ENCODE results near the gene PHLDA3. TPM values are rescaled to one million over a fixed set of nuclear protein-coding genes. Genes with fewer than 3 reads are reported as not detected.

PHLDA3 gene
- total RNA-seq, 3 donors from 2014 or later (not counting 1 experiment from before 2014, with no cell fraction given) = 0.63 to 1.7 (median 1.1) TPM

GRCh38 chr1:201503397-201504176 is 34.6 kb upstream of the PHLDA3 start:
- ATAC-seq (no peak), DNase-seq (no peak)
- Histone ChIP-seq H3K36me3 (ENCODE audit: control insufficient read depth, insufficient read depth, low read length) (no peaks in the 10 kb centered on the region), H3K27me3 (ENCODE audit: control insufficient read depth, insufficient read depth, low read length) (no peaks in the 10 kb centered on the region), H3K9me3 (ENCODE audit: control insufficient read depth, insufficient read depth, low read length) (no peaks in the 10 kb centered on the region), H3K4me1 (ENCODE audit: control insufficient read depth, insufficient read depth, low read length) (peaks cover 26% of the 10 kb centered on the region), H3K27ac (ENCODE audit: low read length) (no peak overlapping the region), H3K4me3 (ENCODE audit: low read length) (no peak overlapping the region)
- intact Hi-C loops (cut with micrococcal nuclease) = no loop called here
- Mint-ChIP-seq H3K27me3 (ENCODE audit: low read depth in 2 of 2) (no peaks in the 10 kb centered on the region), H3K27ac (no peak overlapping the region), H3K9me3 (no peaks in the 10 kb centered on the region), H3K4me1 (peaks cover 17 to 31% of the 10 kb centered on the region in 2 donors), H3K36me3 (no peaks in the 10 kb centered on the region), H3K4me3 (no peak overlapping the region)
- 87% methylated on average over 13 of the region's 13 CpGs for WGBS (ENCODE audit: insufficient coverage)
- TF ChIP-seq, protein P1, sequence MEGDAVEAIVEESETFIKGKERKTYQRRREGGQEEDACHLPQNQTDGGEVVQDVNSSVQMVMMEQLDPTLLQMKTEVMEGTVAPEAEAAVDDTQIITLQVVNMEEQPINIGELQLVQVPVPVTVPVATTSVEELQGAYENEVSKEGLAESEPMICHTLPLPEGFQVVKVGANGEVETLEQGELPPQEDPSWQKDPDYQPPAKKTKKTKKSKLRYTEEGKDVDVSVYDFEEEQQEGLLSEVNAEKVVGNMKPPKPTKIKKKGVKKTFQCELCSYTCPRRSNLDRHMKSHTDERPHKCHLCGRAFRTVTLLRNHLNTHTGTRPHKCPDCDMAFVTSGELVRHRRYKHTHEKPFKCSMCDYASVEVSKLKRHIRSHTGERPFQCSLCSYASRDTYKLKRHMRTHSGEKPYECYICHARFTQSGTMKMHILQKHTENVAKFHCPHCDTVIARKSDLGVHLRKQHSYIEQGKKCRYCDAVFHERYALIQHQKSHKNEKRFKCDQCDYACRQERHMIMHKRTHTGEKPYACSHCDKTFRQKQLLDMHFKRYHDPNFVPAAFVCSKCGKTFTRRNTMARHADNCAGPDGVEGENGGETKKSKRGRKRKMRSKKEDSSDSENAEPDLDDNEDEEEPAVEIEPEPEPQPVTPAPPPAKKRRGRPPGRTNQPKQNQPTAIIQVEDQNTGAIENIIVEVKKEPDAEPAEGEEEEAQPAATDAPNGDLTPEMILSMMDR (IDR thresholded peaks at IDR 0.05) = no peak

DNA sequence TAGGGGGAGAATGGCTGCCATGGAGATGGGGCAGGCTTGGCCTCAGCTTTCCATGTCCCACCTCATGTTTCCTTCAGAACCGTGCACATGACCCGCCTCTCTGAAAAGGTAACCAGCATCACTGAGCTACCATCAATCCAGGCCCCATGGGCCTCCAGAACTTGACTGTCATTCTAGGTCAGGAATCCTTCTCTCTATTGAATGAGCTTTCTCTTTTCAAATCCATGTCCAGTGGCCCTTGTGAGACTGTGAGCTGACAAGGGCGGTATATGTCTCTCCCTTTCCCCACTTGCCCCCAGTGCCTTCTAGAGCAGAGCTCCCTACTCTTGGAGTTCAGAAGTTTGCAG is 33.5 kb upstream of the PHLDA3 start:
- Mint-ChIP-seq H3K9me3 (no peaks in the 10 kb centered on the region), H3K4me1 (peaks cover 17 to 30% of the 10 kb centered on the region in 2 donors), H3K27ac (no peak overlapping the region), H3K36me3 (no peaks in the 10 kb centered on the region), H3K4me3 (no peak overlapping the region), H3K27me3 (ENCODE audit: low read depth in 2 of 2) (no peaks in the 10 kb centered on the region)
- Histone ChIP-seq H3K4me3 (ENCODE audit: low read length) (no peak overlapping the region), H3K27me3 (ENCODE audit: control insufficient read depth, insufficient read depth, low read length) (no peaks in the 10 kb centered on the region), H3K27ac (ENCODE audit: low read length) (no peak overlapping the region), H3K9me3 (ENCODE audit: control insufficient read depth, insufficient read depth, low read length) (no peaks in the 10 kb centered on the region), H3K36me3 (ENCODE audit: control insufficient read depth, insufficient read depth, low read length) (no peaks in the 10 kb centered on the region), H3K4me1 (ENCODE audit: control insufficient read depth, insufficient read depth, low read length) (peaks cover 20% of the 10 kb centered on the region)
- DNase-seq = no peak
- WGBS (ENCODE audit: insufficient coverage) = 93% methylated on average over 3 of the region's 3 CpGs
- intact Hi-C loops (cut with micrococcal nuclease) = no loop called here
- ATAC-seq = no peak
- TF ChIP-seq, protein P1 (IDR thresholded peaks at IDR 0.05) = no peak

DNA sequence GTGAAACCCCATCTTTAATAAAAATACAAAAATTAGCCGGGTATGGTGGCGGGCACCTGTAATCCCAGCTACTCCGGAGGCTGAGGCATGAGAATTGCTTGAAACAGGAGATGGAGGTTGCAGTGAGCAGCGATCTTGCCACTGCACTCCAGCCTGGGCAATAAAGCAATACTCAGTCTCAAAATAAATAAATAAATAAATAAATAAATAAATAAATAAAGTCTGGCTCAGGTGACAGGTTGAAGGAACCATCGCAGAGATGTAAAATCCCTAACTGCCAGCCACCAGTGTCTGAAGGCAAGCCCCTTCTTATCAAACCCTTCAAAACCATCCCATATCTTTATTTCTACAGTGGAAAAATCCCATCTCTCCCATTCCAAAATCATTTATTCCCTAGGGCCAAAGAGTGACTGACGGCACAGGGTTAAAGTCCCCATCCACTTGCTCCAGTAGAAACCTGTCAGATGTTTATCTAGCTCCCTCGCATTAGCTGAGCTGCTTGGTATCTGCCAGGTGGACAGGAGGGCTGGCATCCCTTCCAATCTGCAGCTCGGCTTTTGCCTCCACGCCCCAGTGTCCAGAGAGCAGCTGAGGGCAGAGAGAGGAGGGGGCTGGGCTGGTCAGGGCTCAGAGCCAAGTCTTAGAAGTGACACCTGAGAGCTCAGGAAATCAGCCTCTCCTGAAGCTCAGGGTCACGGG is 33.0 kb upstream of the PHLDA3 start:
- H3K4me3 ChIP-seq (ENCODE audit: low read length) = no peak overlapping the region
- no peaks in the 10 kb centered on the region for H3K27me3 Mint-ChIP-seq (ENCODE audit: low read depth in 2 of 2)
- intact Hi-C loops (cut with micrococcal nuclease) = no loop called here
- DNase-seq (no peak), ATAC-seq (no peak)
- H3K36me3 ChIP-seq (ENCODE audit: control insufficient read depth, insufficient read depth, low read length) = no peaks in the 10 kb centered on the region
- TF ChIP-seq, protein P1 (IDR thresholded peaks at IDR 0.05) = no peak
- peaks cover 15% of the 10 kb centered on the region for H3K4me1 ChIP-seq (ENCODE audit: control insufficient read depth, insufficient read depth, low read length)
- H3K36me3 Mint-ChIP-seq = no peaks in the 10 kb centered on the region
- peaks cover 17 to 27% of the 10 kb centered on the region in 2 donors for H3K4me1 Mint-ChIP-seq
- no peaks in the 10 kb centered on the region for H3K9me3 ChIP-seq (ENCODE audit: control insufficient read depth, insufficient read depth, low read length)
- no peaks in the 10 kb centered on the region for H3K27me3 ChIP-seq (ENCODE audit: control insufficient read depth, insufficient read depth, low read length)
- no peak overlapping the region for H3K27ac Mint-ChIP-seq
- 98% methylated on average over 9 of the region's 10 CpGs for WGBS (ENCODE audit: insufficient coverage)
- no peak overlapping the region for H3K27ac ChIP-seq (ENCODE audit: low read length)
- H3K9me3 Mint-ChIP-seq = no peaks in the 10 kb centered on the region
- H3K4me3 Mint-ChIP-seq = no peak overlapping the region
